HG03378 (cell line): ENCODE data around the gene NEDD4.
"Not testable (repeated sequence)": the region's sequence is repeated elsewhere in the genome, so short reads cannot be mapped to it uniquely, and the experiment has no call there.

Source experiments
- ATAC-seq: cut with Tn5 transposase; IDR thresholded peaks from one replicate; pipeline ENCODE4 v1.9.1; 2021; ENCODE audit warnings: mild to moderate bottlenecking, moderate library complexity; ENCODE audit not compliant: unreplicated experiment

NEDD4 gene

GRCh38 chr15:55899537-55899936 is 93.9 kb downstream of the NEDD4 start:
- no peak for ATAC-seq

GRCh38 chr15:55897560-55898336 is 95.7 kb downstream of the NEDD4 start:
- ATAC-seq, result no peak

GRCh38 chr15:55894399-55894965 is 98.9 kb downstream of the NEDD4 start:
- ATAC-seq, result no peak

GRCh38 chr15:55893852-55894251 is 99.6 kb downstream of the NEDD4 start:
- no peak for ATAC-seq

GRCh38 chr15:55891196-55891595 is 102.2 kb downstream of the NEDD4 start:
- no peak for ATAC-seq

- ATAC-seq, result no peak
Observed at GRCh38 chr15:55884223-55884622, 109.2 kb downstream of the NEDD4 start.

- no peak for ATAC-seq
Observed at GRCh38 chr15:55879181-55879580, 114.2 kb downstream of the NEDD4 start.

- ATAC-seq, result no peak
Observed at GRCh38 chr15:55873024-55873720, 120.2 kb downstream of the NEDD4 start.

GRCh38 chr15:55872471-55872870 is 120.9 kb downstream of the NEDD4 start:
- no peak for ATAC-seq

GRCh38 chr15:55869660-55870059 is 123.8 kb downstream of the NEDD4 start:
- no peak for ATAC-seq

- no peak for ATAC-seq
Observed at GRCh38 chr15:55868707-55869106, 124.7 kb downstream of the NEDD4 start.

- ATAC-seq, result not testable (repeated sequence)
Observed at GRCh38 chr15:55868291-55868690, 125.1 kb downstream of the NEDD4 start.

- no peak for ATAC-seq
Observed at GRCh38 chr15:55863911-55864310, 129.5 kb downstream of the NEDD4 start.

- no peak for ATAC-seq
Observed at GRCh38 chr15:55861115-55861514, 132.3 kb downstream of the NEDD4 start.

GRCh38 chr15:55860468-55860867 is 132.9 kb downstream of the NEDD4 start:
- no peak for ATAC-seq

- ATAC-seq, result no peak
Observed at GRCh38 chr15:55859681-55860080, 133.7 kb downstream of the NEDD4 start.

GRCh38 chr15:55858661-55859060 is 134.8 kb downstream of the NEDD4 start:
- ATAC-seq, result no peak

- ATAC-seq, result no peak
Observed at GRCh38 chr15:55856506-55857164, 136.8 kb downstream of the NEDD4 start.

GRCh38 chr15:55853134-55853533 is 140.3 kb downstream of the NEDD4 start:
- no peak for ATAC-seq

GRCh38 chr15:55846116-55846707 is 147.2 kb downstream of the NEDD4 start:
- ATAC-seq, result peak; percentile 76

- not testable (repeated sequence) for ATAC-seq
Observed at GRCh38 chr15:55842897-55843296, 150.5 kb downstream of the NEDD4 start.
